GM12873 (cell line): Measurements from ENCODE around the gene METTL9.

ENCODE experiments used
- CTCF ChIP-seq: IDR thresholded peaks from 2 replicates; pipeline ENCODE4 v1.5.1; 2012; ENCODE audit warnings: low read depth, mild to moderate bottlenecking, moderate library complexity, low read length, control low read depth; ENCODE audit not compliant: insufficient read depth; ENCODE audit errors: missing control alignments

METTL9 gene

DNA sequence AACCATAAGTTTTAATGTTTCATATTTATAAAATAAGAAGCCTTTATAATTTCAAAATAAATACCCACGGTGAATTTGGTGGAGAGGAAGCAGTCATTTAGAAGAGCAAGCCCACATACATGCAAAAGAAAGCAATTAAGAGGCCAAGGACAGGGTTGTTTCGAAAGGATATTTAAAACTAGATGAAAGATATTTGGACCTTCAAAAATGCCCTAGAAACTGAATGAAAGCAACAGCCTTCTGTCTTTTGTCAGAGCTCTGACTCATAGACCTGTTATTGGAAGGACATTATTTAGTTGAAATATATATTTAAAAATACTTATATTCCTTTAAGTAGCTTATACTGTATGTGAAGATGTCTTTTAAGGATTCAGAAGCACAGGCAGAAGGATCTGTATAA is 8.6 kb upstream of the METTL9 start:
- no peak for TF ChIP-seq CTCF

DNA sequence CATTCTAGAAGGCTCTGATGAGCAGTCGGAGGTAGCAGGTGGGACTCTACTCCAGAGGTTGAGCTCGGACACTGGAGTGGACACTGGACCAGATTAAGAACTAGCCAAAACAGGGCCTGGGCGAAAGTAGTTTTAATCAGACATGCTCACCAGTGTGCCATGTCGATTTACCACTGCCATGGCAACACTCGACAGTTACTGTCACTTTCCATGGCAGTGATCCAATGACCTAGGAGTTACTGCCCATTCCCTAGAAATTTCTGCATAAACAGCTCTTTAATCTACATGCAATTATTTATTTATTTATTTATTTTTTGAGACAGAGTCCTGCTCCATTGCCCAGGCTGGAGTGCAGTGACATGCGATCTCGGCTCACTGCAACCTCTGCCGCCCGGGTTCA is 7.2 kb upstream of the METTL9 start:
- no peak for TF ChIP-seq CTCF

DNA sequence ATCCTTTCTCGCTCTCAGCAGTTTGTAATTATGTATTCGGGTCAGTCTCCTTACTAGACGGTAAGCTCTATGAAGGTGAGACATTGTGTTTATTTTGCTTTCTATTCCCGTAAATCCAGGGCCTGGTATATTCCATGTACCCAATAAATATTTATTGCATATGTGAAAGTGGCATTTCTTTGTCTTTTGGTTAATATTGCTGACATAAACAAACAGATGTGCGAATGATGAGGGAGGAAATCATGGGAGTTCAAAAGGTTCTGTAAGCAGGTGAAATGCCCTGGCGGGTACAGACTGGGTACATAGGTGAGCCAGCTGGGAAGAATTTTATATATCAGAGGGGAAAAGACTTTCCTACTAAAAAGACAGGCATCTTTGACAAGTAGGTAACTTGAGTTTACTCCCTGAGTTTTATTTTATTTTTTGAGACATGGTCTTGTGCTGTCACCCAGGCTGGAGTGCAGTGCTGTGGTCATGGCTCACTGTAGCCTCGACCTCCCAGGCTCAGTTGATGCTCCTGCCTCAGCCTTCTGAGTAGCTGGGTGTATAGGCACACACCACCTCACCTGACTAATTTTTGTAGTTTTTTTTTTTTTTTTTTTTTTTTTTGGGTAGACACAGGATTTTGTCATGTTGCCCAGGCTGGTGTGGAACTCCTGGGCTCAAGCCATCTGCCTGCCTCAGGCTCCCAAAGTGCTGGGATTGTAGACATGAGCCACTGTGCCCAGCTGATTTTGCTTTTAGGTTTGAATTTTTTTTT is 5.7 kb upstream of the METTL9 start:
- TF ChIP-seq CTCF: no peak

DNA sequence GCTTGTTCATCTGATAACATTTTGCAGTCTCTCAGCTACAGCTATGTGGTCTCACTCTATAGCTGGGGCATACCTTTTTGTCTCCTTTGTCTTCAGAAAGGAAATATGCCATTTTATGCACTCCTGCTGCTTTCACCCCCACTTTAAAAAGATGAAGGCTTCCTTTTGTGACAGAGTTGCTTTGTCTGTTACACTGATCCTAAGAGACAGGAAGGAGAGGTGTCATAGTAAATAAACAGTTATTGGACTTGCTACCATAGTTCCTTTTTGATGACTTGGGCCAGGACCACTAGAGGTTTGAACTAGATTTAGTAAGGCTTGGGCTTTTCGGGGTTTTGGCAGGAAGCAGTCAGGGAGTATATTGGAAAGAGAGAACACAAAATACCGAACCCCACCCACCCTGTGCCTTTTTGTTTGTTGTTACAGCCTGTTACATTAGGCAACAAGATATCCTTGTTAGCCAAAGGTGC is 1.8 kb upstream of the METTL9 start:
- TF ChIP-seq CTCF: no peak

- TF ChIP-seq CTCF: no peak
Measured at GRCh38 chr16:21598206-21598605, 1.2 kb upstream of the METTL9 start.

- no peak for TF ChIP-seq CTCF
Measured at GRCh38 chr16:21598701-21599121, 666 bp upstream of the METTL9 start.

- TF ChIP-seq CTCF: no peak
Measured at GRCh38 chr16:21600031-21600773, 825 bp downstream of the METTL9 start.
